HG02973 (cell line): ENCODE measurements around the gene LGR4.
"Not testable (repeated sequence)": the region's sequence is repeated elsewhere in the genome, so short reads cannot be mapped to it uniquely, and the experiment has no call there.

Experiments used
- ATAC-seq: cut with Tn5 transposase; IDR thresholded peaks from one replicate; pipeline ENCODE4 v1.9.1; 2021; ENCODE audit warnings: moderate library complexity; ENCODE audit not compliant: unreplicated experiment

LGR4 gene

DNA sequence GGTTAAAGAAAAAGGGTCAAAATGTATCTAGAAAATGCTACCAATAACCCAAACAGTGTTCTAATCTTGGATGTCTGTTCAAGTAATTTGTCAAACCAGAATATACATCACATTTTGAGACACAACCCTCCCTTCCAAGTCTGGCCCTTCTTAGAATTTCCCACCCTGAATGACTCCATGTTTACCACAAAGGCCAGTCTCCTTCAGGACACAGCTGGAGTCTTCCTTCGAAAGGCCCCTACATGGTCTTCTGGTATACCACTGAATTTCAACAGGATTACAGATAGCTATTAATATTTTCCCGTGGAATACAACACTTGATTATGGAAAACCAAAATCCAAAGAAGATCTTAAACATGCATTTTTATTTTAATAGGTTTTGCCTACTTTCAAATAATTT lies 119.8 kb downstream of the LGR4 start:
- no peak for ATAC-seq

DNA sequence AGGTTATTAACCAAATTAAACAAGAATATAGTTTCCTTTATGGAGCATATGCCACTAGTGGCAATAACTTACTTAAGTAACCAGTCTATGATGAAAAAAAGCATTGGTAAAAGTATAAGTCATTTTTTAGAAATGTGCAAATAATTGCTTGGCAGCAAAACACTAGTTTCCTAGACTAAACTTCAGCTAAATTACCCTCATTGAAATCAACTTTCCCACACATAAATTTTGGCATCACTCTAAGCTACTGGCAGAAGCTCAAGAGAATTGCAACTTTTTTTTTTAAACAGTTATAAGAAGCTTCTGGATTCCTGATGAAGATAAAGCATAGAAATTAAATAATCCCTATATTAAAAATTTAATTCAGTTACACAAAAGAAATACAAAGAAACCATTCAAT lies 122.1 kb downstream of the LGR4 start:
- no peak for ATAC-seq

DNA sequence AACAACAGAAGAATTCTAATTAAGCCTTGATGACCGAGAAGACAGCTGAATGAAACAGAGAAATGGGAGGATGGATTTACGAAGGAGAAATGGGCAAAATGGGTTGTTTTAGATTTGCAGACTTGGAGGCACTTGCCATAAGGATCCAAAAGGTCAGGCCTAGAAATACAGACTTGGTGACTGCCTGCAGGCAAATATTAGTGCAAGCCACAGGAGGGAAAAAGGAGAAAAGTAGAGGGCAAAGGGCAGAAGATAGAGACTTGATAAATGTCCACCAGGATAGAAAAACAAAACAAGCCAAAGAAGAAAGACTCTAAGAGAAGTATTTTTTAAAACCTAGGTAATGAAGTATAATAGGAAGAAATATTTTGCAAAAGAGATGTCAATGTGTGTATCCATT lies 122.7 kb downstream of the LGR4 start:
- no peak for ATAC-seq

DNA sequence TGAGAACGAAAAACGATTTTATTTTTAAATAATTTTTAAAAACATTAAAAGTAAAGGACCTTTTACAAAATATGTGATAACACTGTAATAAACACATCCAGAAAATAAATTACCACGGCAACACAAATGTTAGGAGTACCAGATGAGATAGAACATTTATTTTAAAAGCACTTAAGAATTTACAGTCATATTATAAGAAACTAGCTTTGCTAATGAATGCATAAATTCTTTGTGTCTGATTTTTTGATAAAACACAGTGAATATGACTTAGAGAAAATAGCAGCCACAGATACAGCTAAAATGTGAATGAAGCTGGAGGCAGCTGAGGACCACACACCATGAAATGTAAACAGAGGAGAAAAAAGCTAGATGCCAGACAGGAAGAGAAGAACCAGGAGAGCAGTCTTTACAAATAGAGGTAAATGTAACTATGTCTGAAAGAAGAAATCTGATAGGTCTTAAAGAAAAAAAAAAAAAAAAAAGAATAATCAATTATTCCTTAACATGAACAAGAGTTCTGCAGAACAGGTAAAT lies 124.2 kb downstream of the LGR4 start:
- no peak for ATAC-seq

DNA sequence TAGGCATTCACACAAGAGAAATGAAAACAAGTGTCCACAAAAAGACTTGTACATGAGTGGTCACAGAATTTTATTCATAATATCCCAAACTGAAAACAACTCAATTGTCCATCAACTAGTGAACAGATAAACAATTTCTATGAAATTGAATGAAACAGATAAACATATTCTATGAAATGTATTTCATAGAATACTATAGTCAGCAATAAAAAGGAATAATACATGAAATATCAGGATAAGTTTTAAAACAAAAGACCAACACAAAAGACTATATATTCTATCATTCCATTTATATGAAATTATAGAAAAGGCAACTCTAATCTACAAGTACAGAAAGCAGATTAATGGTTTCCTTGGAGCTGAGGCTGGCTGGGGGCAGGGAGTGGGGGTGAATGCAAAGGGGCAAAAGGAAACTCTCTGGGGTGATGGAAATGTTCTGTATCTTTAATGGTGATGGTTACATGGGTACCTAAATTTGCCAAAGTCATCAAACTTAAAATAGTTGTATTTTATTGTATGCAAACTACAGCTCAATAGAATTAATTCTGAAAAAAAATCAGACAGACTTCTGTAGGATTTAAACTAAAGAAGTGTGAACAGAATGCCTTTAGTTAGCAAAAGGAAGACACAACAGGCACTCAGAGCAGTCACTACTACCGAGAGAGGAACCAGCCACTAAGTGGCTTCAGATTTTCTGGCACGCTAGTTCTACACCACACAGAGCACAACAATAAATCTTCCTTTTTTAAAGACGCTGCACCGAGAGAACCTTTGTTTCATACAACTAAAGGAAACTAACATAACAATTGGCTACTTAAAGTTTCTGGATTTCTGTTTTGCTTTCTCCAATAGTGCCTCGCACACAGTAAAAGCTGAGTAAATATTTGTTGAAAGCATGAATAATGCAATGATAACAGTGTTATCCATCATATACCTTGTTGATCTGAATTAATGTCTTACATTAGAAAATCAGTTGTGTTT lies 124.9 kb downstream of the LGR4 start:
- no peak for ATAC-seq

DNA sequence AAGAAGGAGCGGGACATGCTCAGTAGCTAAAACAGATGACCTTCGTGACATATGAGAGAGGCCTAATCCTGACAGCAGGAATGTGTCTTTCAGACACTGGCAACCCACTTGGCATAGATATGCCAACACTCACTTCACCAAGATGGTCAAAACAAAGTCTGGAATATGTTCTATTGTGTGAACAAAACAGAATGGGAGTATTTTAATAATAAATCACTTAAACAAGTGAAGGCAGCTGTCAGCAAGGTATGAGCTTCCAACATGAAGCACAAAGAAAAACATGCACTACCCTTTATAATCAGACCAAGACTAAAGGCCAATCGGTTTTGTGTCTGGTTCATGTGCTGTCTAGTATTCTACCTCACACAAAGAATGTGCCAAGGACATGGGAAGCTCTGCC lies 132.6 kb downstream of the LGR4 start:
- no peak for ATAC-seq

DNA sequence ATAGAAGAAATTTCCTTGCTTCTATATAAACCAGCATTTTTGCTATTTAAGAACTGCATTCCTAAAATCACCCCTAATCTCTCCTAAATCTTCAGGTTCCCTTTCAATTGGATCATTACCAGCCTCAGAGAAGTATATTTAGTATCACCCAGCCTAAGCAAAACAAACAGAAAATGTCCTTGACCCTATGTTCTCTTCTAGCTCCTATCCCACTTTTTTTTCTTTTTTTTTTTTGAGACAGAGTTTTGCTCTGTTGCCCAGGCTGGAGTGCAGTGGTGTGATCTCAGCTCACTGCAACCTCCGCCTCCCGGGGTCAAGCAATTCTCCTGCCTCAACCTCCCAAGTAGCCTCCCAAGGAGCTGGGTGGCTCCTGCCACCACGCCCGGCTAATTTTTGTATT lies 137.8 kb downstream of the LGR4 start:
- ATAC-seq: not testable (repeated sequence)

DNA sequence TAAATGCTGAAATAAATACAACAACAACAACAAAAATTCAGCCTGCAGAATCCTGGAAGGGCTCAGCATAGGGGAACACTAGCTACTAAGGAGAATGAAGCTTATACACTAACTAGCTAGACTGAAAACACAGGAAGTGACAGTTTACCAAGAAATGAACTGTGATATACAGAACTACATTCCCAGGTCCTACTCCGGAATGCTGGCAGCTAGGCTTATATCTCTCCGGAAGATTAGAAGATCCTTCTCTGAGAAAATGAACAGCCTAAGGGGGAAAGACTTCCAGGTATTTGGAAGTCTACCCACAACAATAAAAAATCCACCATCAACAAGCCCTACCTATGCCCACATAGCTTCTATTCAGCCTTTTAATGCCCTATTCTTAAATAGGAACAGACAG lies 140.6 kb downstream of the LGR4 start:
- no peak for ATAC-seq

DNA sequence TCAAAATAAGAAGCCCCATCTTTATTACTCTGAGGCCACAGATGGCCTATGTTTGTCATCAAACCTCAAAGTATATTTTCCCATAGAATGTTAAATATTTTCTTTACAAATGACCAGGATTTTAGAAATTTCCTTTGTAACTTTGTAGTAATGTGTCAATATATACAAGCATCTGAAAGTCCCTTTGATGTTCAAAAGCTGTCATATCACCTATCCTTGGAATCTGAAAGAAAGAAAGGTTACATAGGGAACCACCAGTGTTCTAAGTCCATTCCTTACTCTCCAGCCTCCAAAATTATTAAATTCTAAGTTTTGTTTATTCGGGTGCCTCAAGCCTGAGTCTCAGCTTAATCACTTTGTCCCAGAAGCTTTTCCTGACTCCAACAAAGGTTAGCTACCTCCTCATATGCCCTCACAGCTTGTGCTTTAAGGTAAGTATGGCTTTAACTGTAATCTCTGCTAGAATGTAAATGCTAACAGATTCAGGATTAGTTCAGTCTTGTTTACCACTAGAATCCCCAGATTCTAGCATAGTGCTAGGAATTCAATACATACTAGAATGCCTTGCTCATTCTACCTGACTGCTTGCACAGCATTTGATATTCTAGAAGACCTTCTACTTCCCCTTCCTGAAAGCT lies 141.8 kb downstream of the LGR4 start:
- no peak for ATAC-seq

DNA sequence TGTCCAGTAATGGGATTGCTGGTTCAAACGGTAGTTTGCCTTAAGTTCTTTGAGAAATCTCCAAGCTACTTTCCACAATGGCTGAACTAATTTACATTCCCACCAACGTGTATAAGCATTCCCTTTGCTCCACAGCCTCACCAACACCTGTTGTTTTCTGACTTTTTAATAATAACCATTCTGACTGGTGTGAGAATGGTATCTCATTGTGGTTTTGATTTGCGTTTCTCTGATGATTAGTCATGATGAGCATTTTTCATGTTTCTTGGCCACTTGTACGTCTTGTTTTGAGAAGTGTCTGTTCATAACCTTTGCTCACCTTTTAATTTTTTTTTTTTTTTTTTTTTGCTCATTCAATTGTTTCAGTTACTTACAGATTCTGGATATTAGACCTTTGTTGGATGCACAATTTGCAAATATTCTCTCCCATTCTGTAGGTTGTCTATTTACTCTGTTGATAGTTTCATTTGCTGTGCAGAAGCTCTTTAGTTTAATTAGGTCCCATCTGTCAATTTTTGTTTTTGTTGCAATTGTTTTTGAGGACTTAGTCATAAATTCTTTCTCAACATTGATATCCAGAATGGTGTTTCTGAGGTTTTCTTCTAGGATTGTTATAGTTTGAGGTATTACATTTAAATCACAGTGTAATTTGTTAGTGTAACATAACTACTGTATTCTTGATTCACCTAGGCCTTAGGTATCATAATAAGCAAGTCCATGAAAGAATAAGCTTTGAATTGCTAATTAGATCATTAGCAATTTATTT lies 142.5 kb downstream of the LGR4 start:
- ATAC-seq: no peak

DNA sequence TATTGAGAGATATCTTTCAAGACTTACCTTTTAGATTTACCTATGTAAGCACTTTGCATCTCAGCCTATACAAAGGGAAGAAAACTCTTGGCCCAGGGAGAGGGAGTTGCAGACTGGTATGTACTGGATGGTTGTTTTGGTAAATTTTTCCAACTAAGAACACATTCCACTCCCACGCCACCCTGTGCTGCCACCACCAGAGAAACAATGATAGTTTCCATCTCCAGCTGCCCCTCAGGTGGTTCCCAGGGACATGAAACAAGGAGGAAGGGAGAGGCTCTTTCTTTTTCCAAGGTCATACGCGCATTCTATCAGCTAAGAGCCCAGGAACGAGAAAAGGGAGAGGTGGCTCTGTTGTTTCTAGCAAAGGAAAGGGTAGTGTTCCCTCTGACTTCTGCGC lies 144.0 kb downstream of the LGR4 start:
- ATAC-seq: no peak

DNA sequence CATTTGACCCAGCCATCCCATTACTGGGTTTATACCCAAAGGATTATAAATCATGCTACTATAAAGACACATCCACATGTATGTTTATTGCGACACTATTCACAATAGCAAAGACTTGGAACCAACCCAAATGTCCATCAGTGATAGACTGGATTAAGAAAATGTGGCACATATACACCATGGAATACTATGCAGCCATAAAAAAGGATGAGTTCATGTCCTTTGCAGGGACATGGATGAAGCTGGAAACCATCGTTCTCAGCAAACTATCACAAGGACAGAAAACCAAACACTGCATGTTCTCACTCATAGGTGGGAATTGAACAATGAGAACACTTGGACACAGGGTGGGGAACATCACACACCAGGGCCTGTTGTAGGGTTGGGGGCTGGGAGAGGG lies 145.5 kb downstream of the LGR4 start:
- not testable (repeated sequence) for ATAC-seq

DNA sequence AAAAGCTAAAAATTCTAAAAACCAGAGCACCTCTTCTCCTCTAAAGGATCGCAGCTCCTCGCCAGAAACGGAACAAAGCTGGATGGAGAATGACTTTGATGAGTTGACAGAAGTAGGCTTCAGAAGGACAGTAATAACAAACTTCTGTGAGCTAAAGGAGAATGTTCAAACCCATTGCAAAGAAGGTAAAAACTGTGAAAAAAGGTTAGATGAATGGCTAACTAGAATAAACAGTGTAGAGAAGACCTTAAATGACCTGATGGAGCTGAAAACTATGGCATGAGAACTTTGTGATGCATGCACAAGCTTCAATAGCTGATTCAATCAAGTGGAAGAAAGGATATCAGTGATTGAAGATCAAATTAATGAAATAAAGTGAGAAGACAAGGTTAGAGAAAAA lies 150.4 kb downstream of the LGR4 start:
- not testable (repeated sequence) for ATAC-seq

DNA sequence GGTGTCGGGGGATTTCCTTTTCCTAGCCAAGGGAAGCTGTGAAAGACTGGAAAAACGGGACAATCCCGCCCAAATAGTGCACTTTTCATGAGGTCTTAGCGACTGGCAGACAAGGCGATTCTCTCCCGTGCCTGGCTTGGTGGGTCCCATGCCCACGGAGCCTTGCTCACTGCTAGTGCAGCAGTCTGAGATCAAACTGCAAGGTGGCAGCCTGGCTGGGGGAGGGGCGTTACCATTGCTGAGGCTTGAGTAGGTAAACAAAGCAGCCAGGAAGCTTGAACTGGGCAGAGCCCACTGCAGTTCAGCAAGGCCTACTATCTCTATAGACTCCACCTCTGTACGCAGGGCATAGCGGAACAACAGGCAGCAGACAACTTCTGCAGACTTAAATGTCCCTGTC lies 151.2 kb downstream of the LGR4 start:
- not testable (repeated sequence) for ATAC-seq

DNA sequence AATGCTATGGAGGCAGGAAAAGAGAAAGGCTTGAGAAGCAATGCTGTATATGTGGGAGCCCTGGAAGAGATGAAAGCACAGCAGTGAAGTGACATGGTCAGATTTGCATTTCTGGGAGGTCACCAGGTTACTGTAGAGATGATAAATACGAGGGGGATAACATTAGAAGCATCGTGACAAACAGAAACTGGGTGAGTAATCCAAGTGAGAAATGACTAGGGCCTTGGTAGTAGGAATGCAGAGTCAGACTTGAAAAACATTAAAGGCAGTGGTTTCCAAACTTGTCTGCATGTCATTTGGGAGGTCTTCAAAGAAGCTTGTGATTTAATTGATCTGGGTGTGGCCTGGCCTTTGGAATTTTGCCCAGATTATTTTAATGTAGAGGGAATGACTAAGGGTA lies 153.5 kb downstream of the LGR4 start:
- peak; percentile 99 for ATAC-seq

DNA sequence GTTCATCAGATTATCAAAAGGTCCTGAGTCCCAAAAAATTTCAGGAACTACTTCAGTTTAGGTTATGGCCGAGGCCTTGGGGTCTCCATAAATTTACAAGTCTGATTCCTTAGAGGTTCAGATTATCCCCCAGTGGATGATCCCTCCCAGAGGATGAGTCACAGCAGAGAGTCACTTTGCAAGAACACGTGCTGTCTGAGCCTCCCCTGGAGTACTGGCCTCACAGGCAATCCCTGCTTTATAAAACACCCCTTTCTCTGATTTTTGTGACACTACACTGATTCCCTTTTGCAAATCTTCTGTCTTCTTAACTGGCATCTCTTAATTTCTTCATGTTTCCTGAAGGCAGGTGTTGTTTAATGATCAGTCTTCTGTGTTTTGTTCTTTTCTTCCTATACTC lies 154.8 kb downstream of the LGR4 start:
- no peak for ATAC-seq
